PFSK-1 (cell line): Measurements from ENCODE around the gene SIGLEC7.

Experiments
- FOXP2 ChIP-seq: optimal IDR thresholded peaks from 2 replicates; pipeline ENCODE3; 2011; ENCODE audit warnings: borderline replicate concordance, control low read depth, inconsistent platforms; ENCODE audit not compliant: insufficient read depth; ENCODE audit errors: extremely low read length, extremely low read depth
- POLR2AphosphoS5 ChIP-seq: IDR thresholded peaks from 2 replicates; pipeline ENCODE4 v1.6.1; 2012; ENCODE audit warnings: low read depth, mild to moderate bottlenecking, control low read depth, low read length, moderate library complexity
- SIN3A ChIP-seq: IDR thresholded peaks from 2 replicates; pipeline ENCODE4 v1.6.1; 2012; ENCODE audit warnings: mild to moderate bottlenecking, low read length, moderate library complexity, borderline replicate concordance; ENCODE audit not compliant: insufficient read depth
- TAF1 ChIP-seq: IDR thresholded peaks from 2 replicates; pipeline ENCODE4 v1.6.1; 2012; ENCODE audit warnings: low read length, control low read depth, borderline replicate concordance; ENCODE audit not compliant: insufficient read depth
- TF ChIP-seq, protein P1 (sequence below), 2 experiments: IDR thresholded peaks; 2 replicates each; pipeline versions ENCODE4 v1.6.1 to v1.8.0; 2011 to 2012; ENCODE audit warnings: low read depth in 2 of 2, low read length in 2 of 2, control low read depth in 1 of 2, inconsistent platforms in 1 of 2, mild to moderate bottlenecking in 1 of 2, moderate library complexity in 1 of 2; ENCODE audit not compliant: insufficient read depth in 1 of 2

SIGLEC7 gene

GRCh38 chr19:51148580-51148979 lies 6.5 kb downstream of the SIGLEC7 start:
- TF ChIP-seq, protein P1, sequence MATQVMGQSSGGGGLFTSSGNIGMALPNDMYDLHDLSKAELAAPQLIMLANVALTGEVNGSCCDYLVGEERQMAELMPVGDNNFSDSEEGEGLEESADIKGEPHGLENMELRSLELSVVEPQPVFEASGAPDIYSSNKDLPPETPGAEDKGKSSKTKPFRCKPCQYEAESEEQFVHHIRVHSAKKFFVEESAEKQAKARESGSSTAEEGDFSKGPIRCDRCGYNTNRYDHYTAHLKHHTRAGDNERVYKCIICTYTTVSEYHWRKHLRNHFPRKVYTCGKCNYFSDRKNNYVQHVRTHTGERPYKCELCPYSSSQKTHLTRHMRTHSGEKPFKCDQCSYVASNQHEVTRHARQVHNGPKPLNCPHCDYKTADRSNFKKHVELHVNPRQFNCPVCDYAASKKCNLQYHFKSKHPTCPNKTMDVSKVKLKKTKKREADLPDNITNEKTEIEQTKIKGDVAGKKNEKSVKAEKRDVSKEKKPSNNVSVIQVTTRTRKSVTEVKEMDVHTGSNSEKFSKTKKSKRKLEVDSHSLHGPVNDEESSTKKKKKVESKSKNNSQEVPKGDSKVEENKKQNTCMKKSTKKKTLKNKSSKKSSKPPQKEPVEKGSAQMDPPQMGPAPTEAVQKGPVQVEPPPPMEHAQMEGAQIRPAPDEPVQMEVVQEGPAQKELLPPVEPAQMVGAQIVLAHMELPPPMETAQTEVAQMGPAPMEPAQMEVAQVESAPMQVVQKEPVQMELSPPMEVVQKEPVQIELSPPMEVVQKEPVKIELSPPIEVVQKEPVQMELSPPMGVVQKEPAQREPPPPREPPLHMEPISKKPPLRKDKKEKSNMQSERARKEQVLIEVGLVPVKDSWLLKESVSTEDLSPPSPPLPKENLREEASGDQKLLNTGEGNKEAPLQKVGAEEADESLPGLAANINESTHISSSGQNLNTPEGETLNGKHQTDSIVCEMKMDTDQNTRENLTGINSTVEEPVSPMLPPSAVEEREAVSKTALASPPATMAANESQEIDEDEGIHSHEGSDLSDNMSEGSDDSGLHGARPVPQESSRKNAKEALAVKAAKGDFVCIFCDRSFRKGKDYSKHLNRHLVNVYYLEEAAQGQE (IDR thresholded peaks at IDR 0.05; ENCODE audit: insufficient read depth in 1 of 2, low read depth in 2 of 2, low read length in 2 of 2) = no peak
- TF ChIP-seq TAF1 (no peak), SIN3A (no peak), FOXP2 (no peak), POLR2AphosphoS5 (no peak)

GRCh38 chr19:51150627-51151026 lies 8.5 kb downstream of the SIGLEC7 start:
- TF ChIP-seq, protein P1 (IDR thresholded peaks at IDR 0.05; ENCODE audit: insufficient read depth in 1 of 2, low read depth in 2 of 2, low read length in 2 of 2) = no peak
- peak; percentile 41; the same call in 1 of the 2 replicates for TF ChIP-seq POLR2AphosphoS5

GRCh38 chr19:51156710-51157109 lies 14.6 kb downstream of the SIGLEC7 start:
- TF ChIP-seq, protein P1 (IDR thresholded peaks at IDR 0.05; ENCODE audit: insufficient read depth in 1 of 2, low read depth in 2 of 2, low read length in 2 of 2) = no peak
- no peak for TF ChIP-seq POLR2AphosphoS5
- TF ChIP-seq SIN3A = no peak
- no peak for TF ChIP-seq TAF1
- no peak for TF ChIP-seq FOXP2

GRCh38 chr19:51157265-51157664 lies 15.2 kb downstream of the SIGLEC7 start:
- TF ChIP-seq, protein P1 (IDR thresholded peaks at IDR 0.05; ENCODE audit: insufficient read depth in 1 of 2, low read depth in 2 of 2, low read length in 2 of 2) = no peak
- TF ChIP-seq POLR2AphosphoS5 = no peak
- TF ChIP-seq FOXP2 = no peak
- TF ChIP-seq TAF1 = no peak
- TF ChIP-seq SIN3A = no peak

GRCh38 chr19:51158474-51159129 lies 16.5 kb downstream of the SIGLEC7 start:
- TF ChIP-seq TAF1 = no peak
- no peak for TF ChIP-seq SIN3A
- TF ChIP-seq, protein P1 (IDR thresholded peaks at IDR 0.05; ENCODE audit: insufficient read depth in 1 of 2, low read depth in 2 of 2, low read length in 2 of 2) = no peak
- TF ChIP-seq POLR2AphosphoS5 = no peak
- no peak for TF ChIP-seq FOXP2
